ENCODE data around the gene COMT. TPM values are rescaled to one million over a fixed set of nuclear protein-coding genes. Genes with fewer than 3 reads are reported as not detected.

Gene COMT
- total and polyA plus RNA-seq, 7 donors: 63.6 to 146 (median 117) TPM

GRCh38 chr22:19991395-19991644 lies 49.7 kb downstream of the COMT start:
- H3K4me1 ChIP-seq: peaks cover 13% of the 10 kb centered on the region
- H3K27me3 ChIP-seq (ENCODE audit: insufficient read depth in 3 of 3, low read length in 2 of 3): no peaks in the 10 kb centered on the region
- TF ChIP-seq, protein P1, sequence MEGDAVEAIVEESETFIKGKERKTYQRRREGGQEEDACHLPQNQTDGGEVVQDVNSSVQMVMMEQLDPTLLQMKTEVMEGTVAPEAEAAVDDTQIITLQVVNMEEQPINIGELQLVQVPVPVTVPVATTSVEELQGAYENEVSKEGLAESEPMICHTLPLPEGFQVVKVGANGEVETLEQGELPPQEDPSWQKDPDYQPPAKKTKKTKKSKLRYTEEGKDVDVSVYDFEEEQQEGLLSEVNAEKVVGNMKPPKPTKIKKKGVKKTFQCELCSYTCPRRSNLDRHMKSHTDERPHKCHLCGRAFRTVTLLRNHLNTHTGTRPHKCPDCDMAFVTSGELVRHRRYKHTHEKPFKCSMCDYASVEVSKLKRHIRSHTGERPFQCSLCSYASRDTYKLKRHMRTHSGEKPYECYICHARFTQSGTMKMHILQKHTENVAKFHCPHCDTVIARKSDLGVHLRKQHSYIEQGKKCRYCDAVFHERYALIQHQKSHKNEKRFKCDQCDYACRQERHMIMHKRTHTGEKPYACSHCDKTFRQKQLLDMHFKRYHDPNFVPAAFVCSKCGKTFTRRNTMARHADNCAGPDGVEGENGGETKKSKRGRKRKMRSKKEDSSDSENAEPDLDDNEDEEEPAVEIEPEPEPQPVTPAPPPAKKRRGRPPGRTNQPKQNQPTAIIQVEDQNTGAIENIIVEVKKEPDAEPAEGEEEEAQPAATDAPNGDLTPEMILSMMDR (IDR thresholded peaks at IDR 0.05): no peak
- H3K9me3 ChIP-seq: no peaks in the 10 kb centered on the region
- H3K4me3 ChIP-seq: no peak overlapping the region
- H3K36me3 ChIP-seq (ENCODE audit: insufficient read depth in 1 of 2, low read depth in 1 of 2): no peaks in the 10 kb centered on the region
- ATAC-seq (no peak), DNase-seq (peak in 1 of 2 donors; percentile 29)
- H3K27ac ChIP-seq: no peak overlapping the region
- intact Hi-C loops (cut with DNase I): no loop called here

- Histone ChIP-seq H3K4me3 (no peak overlapping the region), H3K36me3 (ENCODE audit: insufficient read depth in 1 of 2, low read depth in 1 of 2) (no peaks in the 10 kb centered on the region), H3K27ac (no peak overlapping the region), H3K9me3 (no peaks in the 10 kb centered on the region), H3K4me1 (peaks cover 13% of the 10 kb centered on the region), H3K27me3 (ENCODE audit: insufficient read depth in 3 of 3, low read length in 2 of 3) (no peaks in the 10 kb centered on the region)
- TF ChIP-seq, protein P1 (IDR thresholded peaks at IDR 0.05): no peak
- intact Hi-C loops (cut with DNase I): no loop called here
- peak in 3 of 4 donors; percentile 3 to 40 (median 26) for ATAC-seq
- WGBS, 3 donors: 42 to 63% (median 51%) methylated on average over 23 of the region's 23 CpGs
- DNase-seq: peak; percentile 28 to 57
Observed at GRCh38 chr22:19991645-19992451, 50.3 kb downstream of the COMT start.

DNA sequence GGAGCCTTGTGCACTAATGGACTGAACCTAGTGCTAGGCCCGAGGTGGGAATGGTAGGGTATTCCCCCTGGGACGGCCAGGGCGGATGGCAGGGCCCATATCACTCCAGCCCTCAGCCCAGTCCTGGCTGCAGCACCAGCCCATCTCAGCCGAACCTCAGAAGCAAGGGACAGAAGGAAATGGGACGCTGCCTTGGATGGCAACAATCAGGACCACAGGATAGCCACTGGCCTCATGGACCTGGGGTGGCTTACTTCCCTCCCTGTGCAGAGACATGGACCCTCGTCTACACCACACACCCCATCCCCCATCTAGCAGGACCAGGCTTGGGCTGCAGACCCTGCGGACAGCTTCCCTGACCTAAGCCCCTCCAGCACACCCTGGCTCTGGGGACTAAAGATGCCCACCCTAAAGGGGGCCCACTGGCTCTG lies 50.9 kb downstream of the COMT start:
- no peak overlapping the region for H3K4me3 ChIP-seq
- no peaks in the 10 kb centered on the region for H3K27me3 ChIP-seq (ENCODE audit: insufficient read depth in 3 of 3, low read length in 2 of 3)
- intact Hi-C loops (cut with DNase I): no loop called here
- DNase-seq (no peak), ATAC-seq (no peak)
- no peak overlapping the region for H3K27ac ChIP-seq
- TF ChIP-seq, protein P1 (IDR thresholded peaks at IDR 0.05): no peak
- no peaks in the 10 kb centered on the region for H3K36me3 ChIP-seq (ENCODE audit: insufficient read depth in 1 of 2, low read depth in 1 of 2)
- H3K4me1 ChIP-seq: peaks cover 13% of the 10 kb centered on the region
- 81 to 88% (median 83%) methylated on average over 7 of the region's 7 CpGs for WGBS, 3 donors
- H3K9me3 ChIP-seq: no peaks in the 10 kb centered on the region

DNA sequence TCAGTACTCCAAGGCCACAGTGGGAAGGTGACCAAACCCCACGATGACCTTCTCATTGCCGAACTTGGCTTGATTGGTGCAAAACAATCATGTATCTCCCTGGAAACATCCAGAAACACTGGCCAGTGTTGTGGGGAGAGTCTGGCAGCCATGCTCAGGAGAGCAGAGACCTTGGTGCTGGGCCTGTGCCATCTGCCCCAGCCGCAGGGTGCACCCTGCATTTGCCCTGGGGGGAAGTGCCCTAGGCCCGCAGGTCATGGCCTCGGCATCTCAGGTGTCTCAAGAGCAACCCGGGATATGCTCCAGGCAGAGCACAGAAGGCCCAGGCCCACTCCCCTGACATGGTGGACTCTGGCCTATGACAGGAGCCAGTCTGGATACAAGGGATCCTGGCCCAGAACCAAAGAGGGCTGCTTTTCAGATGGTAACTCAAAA lies 51.4 kb downstream of the COMT start:
- TF ChIP-seq, protein P1 (IDR thresholded peaks at IDR 0.05): no peak
- intact Hi-C loops (cut with DNase I): no loop called here
- WGBS, 3 donors: 49 to 80% (median 66%) methylated on average over 6 of the region's 6 CpGs
- Histone ChIP-seq H3K9me3 (no peaks in the 10 kb centered on the region), H3K4me1 (peaks cover 13% of the 10 kb centered on the region), H3K36me3 (ENCODE audit: insufficient read depth in 1 of 2, low read depth in 1 of 2) (no peaks in the 10 kb centered on the region), H3K27me3 (ENCODE audit: insufficient read depth in 3 of 3, low read length in 2 of 3) (no peaks in the 10 kb centered on the region), H3K27ac (no peak overlapping the region), H3K4me3 (no peak overlapping the region)
- ATAC-seq (no peak), DNase-seq (peak; percentile 5 to 23)

GRCh38 chr22:19993926-19994325 lies 52.4 kb downstream of the COMT start:
- WGBS, 3 donors: 93 to 95% (median 93%) methylated on average over 7 of the region's 7 CpGs
- H3K36me3 ChIP-seq (ENCODE audit: insufficient read depth in 1 of 2, low read depth in 1 of 2): no peaks in the 10 kb centered on the region
- H3K9me3 ChIP-seq: no peaks in the 10 kb centered on the region
- H3K27ac ChIP-seq: no peak overlapping the region
- TF ChIP-seq, protein P1 (IDR thresholded peaks at IDR 0.05): no peak
- ATAC-seq (no peak), DNase-seq (peak in 1 of 2 donors; percentile 2)
- intact Hi-C loops (cut with DNase I): no loop called here
- no peaks in the 10 kb centered on the region for H3K27me3 ChIP-seq (ENCODE audit: insufficient read depth in 3 of 3, low read length in 2 of 3)
- no peak overlapping the region for H3K4me3 ChIP-seq
- peaks cover 23% of the 10 kb centered on the region for H3K4me1 ChIP-seq
